K562 (cell line): ENCODE results near the gene EPN2. TPM values are rescaled to one million over a fixed set of nuclear protein-coding genes. Genes with fewer than 3 reads are reported as not detected.

Experiments used
- ATAC-seq: fragments of 200-7000 bp; cut with Tn5 transposase; 3 replicates; pipeline ENCODE4 v1.9.1; 2020; ENCODE audit warnings: moderate library complexity
- BruUV-seq: library from RNA; stranded (reverse); fragments of 400-500 nt; replicated peaks from 2 replicates; lab custom pipeline; 2021; lab: Mats Ljungman, UMichigan
- CTCF ChIA-PET: fragments of 300-600 bp; formaldehyde crosslinking; extraction: SDS; loops from one replicate; lab custom pipeline; 2021; ENCODE audit warnings: low intra/inter-chr PET ratio; lab: Yijun Ruan, JAX
- POLR2A ChIA-PET: fragments of 300-600, 350-650 bp; sonication (Branson Sonifier 250); formaldehyde crosslinking; extraction: SDS; loops from one replicate; lab custom pipeline; 2021; ENCODE audit warnings: antibody characterized with exemption, inconsistent platforms; lab: Yijun Ruan, JAX
- DNase-seq, 4 experiments: peaks; one replicate each; pipeline versions ENCODE4 v3.0.0 to v3.0.0-alpha.2; 2011 to 2018; ENCODE audit warnings: low spot score in 3 of 4, mixed read lengths in 3 of 4; ENCODE audit errors: extremely low read depth in 1 of 4
- FAIRE-seq: peaks from 2 replicates; lab custom pipeline; 2011; peaks lifted over from hg19 to GRCh38; lab: Jason Lieb, UNC
- H2AFZ ChIP-seq: 2 replicates; pipeline ENCODE4 v1.6.0; 2011; ENCODE audit warnings: low read depth, low read length, control low read depth, inconsistent platforms
- H3K27ac ChIP-seq: fragments of 200-600 bp; 3 replicates; pipeline ENCODE4 v1.8.0; 2011; ENCODE audit warnings: low read depth, mild to moderate bottlenecking, control low read depth, inconsistent platforms, low read length, moderate library complexity, mixed read lengths; ENCODE audit errors: extremely low read depth
- H3K27me3 ChIP-seq, 2 experiments: fragments of 300-600 bp in 1 of 2; 2 replicates in 1 of 2; 3 replicates in 1 of 2; pipeline versions ENCODE4 v1.6.0 to v1.8.0; 2011; ENCODE audit warnings: inconsistent platforms in 2 of 2, low read length in 2 of 2, mild to moderate bottlenecking in 1 of 2, mixed read lengths in 1 of 2, moderate library complexity in 1 of 2; ENCODE audit not compliant: control insufficient read depth in 2 of 2, insufficient read depth in 2 of 2
- H3K36me3 ChIP-seq: fragments of 300-600 bp; 3 replicates; pipeline ENCODE4 v1.8.0; 2011; ENCODE audit warnings: mild to moderate bottlenecking, low read length, inconsistent platforms; ENCODE audit not compliant: control insufficient read depth, insufficient read depth
- H3K4me1 ChIP-seq, 2 experiments: fragments of 200-600 bp in 1 of 2; replicated peaks in 1 of 2; 2 replicates in 1 of 2; 3 replicates in 1 of 2; pipeline versions ENCODE4 v1.5.1 to v1.8.0; 2011; ENCODE audit warnings: inconsistent platforms in 2 of 2, low read length in 2 of 2, mild to moderate bottlenecking in 1 of 2, mixed read lengths in 1 of 2, moderate library complexity in 1 of 2; ENCODE audit not compliant: control insufficient read depth in 2 of 2, insufficient read depth in 2 of 2
- H3K4me2 ChIP-seq: 2 replicates; pipeline ENCODE4 v1.6.1; 2011; ENCODE audit warnings: low read length, control low read depth, inconsistent platforms, mixed read lengths; ENCODE audit not compliant: insufficient read depth
- H3K4me3 ChIP-seq: fragments of 200-600 bp; sonication (generic), shearing (Covaris generic); 2 replicates; pipeline ENCODE4 v1.5.1; 2016; ENCODE audit warnings: control low read depth, inconsistent platforms
- H3K79me2 ChIP-seq: fragments of 200-600 bp; 3 replicates; pipeline ENCODE4 v1.8.0; 2011; ENCODE audit warnings: low read length, inconsistent platforms; ENCODE audit not compliant: control insufficient read depth, insufficient read depth
- H3K9ac ChIP-seq, 2 experiments: 2 replicates each; pipeline versions ENCODE4 v1.6.0 to v1.6.1; 2011; ENCODE audit warnings: low read depth in 2 of 2, low read length in 2 of 2, control low read depth in 1 of 2, inconsistent platforms in 1 of 2, mild to moderate bottlenecking in 1 of 2, mixed read lengths in 1 of 2; ENCODE audit not compliant: insufficient read depth in 1 of 2
- H3K9me1 ChIP-seq: one replicate; pipeline ENCODE4 v1.6.0; 2011; ENCODE audit warnings: inconsistent platforms, mild to moderate bottlenecking, low read length, moderate library complexity; ENCODE audit not compliant: control insufficient read depth, insufficient read depth
- H3K9me3 ChIP-seq: replicated peaks from 2 replicates; pipeline ENCODE4 v1.5.1; 2011; ENCODE audit warnings: low read depth, low read length, inconsistent platforms; ENCODE audit not compliant: control insufficient read depth, insufficient read depth
- H4K20me1 ChIP-seq: replicated peaks from 2 replicates; pipeline ENCODE4 v1.6.1; 2011; ENCODE audit warnings: low read length, inconsistent platforms, mixed read lengths; ENCODE audit not compliant: control insufficient read depth, insufficient read depth
- ASH1L ChIP-seq: fragments of 450-650 bp; IDR thresholded peaks from 2 replicates; pipeline ENCODE4 v1.6.1; 2018; ENCODE audit warnings: borderline replicate concordance, mild to moderate bottlenecking, low read depth; ENCODE audit not compliant: partially characterized antibody
- BHLHE40 ChIP-seq: IDR thresholded peaks from 2 replicates; pipeline ENCODE4 v1.6.1; 2011; ENCODE audit warnings: low read length, improper control_type of control experiment
- CEBPG ChIP-seq, 3 experiments: fragments of 200-800 bp in 1 of 3; sonication (Bioruptor generic) in 1 of 3; sonication (generic) in 1 of 3; formaldehyde crosslinking in 1 of 3; IDR thresholded peaks in 2 of 3; conservative IDR thresholded peaks in 1 of 3; 2 replicates each; pipeline versions ENCODE4 v1.6.1 to v1.8.0; 2016 to 2022; ENCODE audit warnings: missing compliant biosample characterization in 2 of 3, missing genetic modification characterization in 2 of 3, mild to moderate bottlenecking in 1 of 3, missing genetic modification reagents in 1 of 3
- CREB5 ChIP-seq: fragments of 250-450 bp; sonication (Bioruptor Pico); IDR thresholded peaks from 2 replicates; pipeline ENCODE4 v1.5.0; 2020; ENCODE audit warnings: mild to moderate bottlenecking
- FUS ChIP-seq: fragments of 200-400 bp; formaldehyde crosslinking; optimal IDR thresholded peaks from 2 replicates; pipeline ENCODE3; 2017; ENCODE audit warnings: low read depth, low read length
- HDGF ChIP-seq: fragments of 450-650 bp; IDR thresholded peaks from 2 replicates; pipeline ENCODE4 v1.6.1; 2016
- HIVEP1 ChIP-seq: fragments of 250-450 bp; sonication (Bioruptor Pico); IDR thresholded peaks from 2 replicates; pipeline ENCODE4 v1.4.0; 2020; ENCODE audit warnings: mild to moderate bottlenecking
- JUND ChIP-seq, 2 experiments: IDR thresholded peaks; 2 replicates in 1 of 2; 3 replicates in 1 of 2; pipeline ENCODE4 v1.6.1; 2011; ENCODE audit warnings: borderline replicate concordance in 2 of 2, low read depth in 2 of 2, low read length in 2 of 2, improper control_type of control experiment in 1 of 2, missing biosample characterization in 1 of 2, missing genetic modification characterization in 1 of 2, missing genetic modification reagents in 1 of 2
- NFXL1 ChIP-seq: fragments of 450-650 bp; formaldehyde crosslinking; IDR thresholded peaks from 2 replicates; pipeline ENCODE4 v1.4.0; 2021; ENCODE audit warnings: mild to moderate bottlenecking
- PREB ChIP-seq: sonication (generic); formaldehyde crosslinking; IDR thresholded peaks from 2 replicates; pipeline ENCODE4 v1.8.1; 2023; ENCODE audit warnings: mild to moderate bottlenecking, missing genetic modification reagents
- RB1 ChIP-seq: fragments of 450-650 bp; IDR thresholded peaks from 2 replicates; pipeline ENCODE4 v1.6.1; 2017; ENCODE audit warnings: low read depth, mild to moderate bottlenecking
- ZBTB2 ChIP-seq: fragments of 450-650 bp; IDR thresholded peaks from 2 replicates; pipeline ENCODE4 v1.6.1; 2016; ENCODE audit warnings: antibody characterized with exemption
- ZNF143 ChIP-seq: sonication (generic); formaldehyde crosslinking; IDR thresholded peaks from 2 replicates; pipeline ENCODE4 v1.9.0; 2022; ENCODE audit warnings: mild to moderate bottlenecking, missing genetic modification reagents
- ZNF830 ChIP-seq: fragments of 250-450 bp; sonication (Bioruptor Pico); IDR thresholded peaks from 2 replicates; pipeline ENCODE4 v1.5.0; 2021; ENCODE audit warnings: mild to moderate bottlenecking
- WGBS: fragments of 100-300 bp; shearing (Covaris generic); methylation state at CpG from one replicate; pipeline ENCODE4 v1.1.6; 2016; ENCODE audit warnings: low coverage, mixed read lengths; ENCODE audit not compliant: insufficient coverage; ENCODE audit errors: missing lambda C conversion rate; 5-methylcytosine and 5-hydroxymethylcytosine counted together
- in situ Hi-C: fragments of 300-500 bp; cut with MboI; formaldehyde crosslinking; loops from 4 replicates; pipeline ENCODE4 v1.15.0; 2018; ENCODE audit warnings: inconsistent platforms, mixed read lengths
- intact Hi-C: fragments of 100-400 bp; cut with micrococcal nuclease; formaldehyde crosslinking; loops from 2 replicates; pipeline ENCODE4 v1.14.2; 2022
- polyA plus RNA-seq, 8 experiments: library from polyadenylated mRNA; depleted of rRNA in 4 of 8; stranded (reverse) in 5 of 8; unstranded in 3 of 8; fragments of >200 nt; fragmentation: Nextera tagmentation in 2 of 8; fragmentation: Illumina TruSeq in 1 of 8; extraction: Ambion mirVana in 2 of 8; extraction: Trizol in 1 of 8; gene quantifications; 2 replicates each; pipeline versions ENCODE4 v1.2.1 to v1.2.3, GENCODE V29; 2011 to 2014; ENCODE audit warnings: inconsistent platforms in 1 of 8, missing spikeins in 1 of 8
- total RNA-seq, 7 experiments: library from RNA; depleted of rRNA in 6 of 7; stranded (reverse); fragments of >200 nt in 6 of 7; fragmentation: Illumina TruSeq in 2 of 7; extraction: Trizol in 2 of 7; gene quantifications; 2 replicates each; pipeline versions ENCODE4 v1.2.1 to v1.2.3, GENCODE V29; 2011 to 2021; ENCODE audit warnings: low replicate concordance in 1 of 7

The EPN2 gene
- total and polyA plus RNA-seq, 9 of the 15 experiments (the other 6 are each of a cell fraction or from before 2014, with no cell fraction given), result 1.0 to 12.9 (median 8.9) TPM

GRCh38 chr17:19313746-19314651, 76.8 kb downstream of the EPN2 start:
- Histone ChIP-seq H3K9ac (no peak overlapping the region; a peak in 1 of 4 replicates), H3K9me1 (peaks cover 4% of the 10 kb centered on the region)
- CTCF ChIA-PET, result no interaction called here
- DNase-seq, result peak in 1 of 4 experiments; percentile 24
- TF ChIP-seq ZNF143 (CRISPR knock-in tag), result no peak
- no peak for TF ChIP-seq NFXL1 (CRISPR knock-in tag)
- no peak for TF ChIP-seq ZNF830 (CRISPR knock-in tag)
- no peak for TF ChIP-seq RB1
- TF ChIP-seq HIVEP1 (CRISPR knock-in tag), result no peak
- no peak for TF ChIP-seq CEBPG (CRISPR knock-in tag; IDR thresholded peaks at IDR 0.05)
- no peak for TF ChIP-seq CEBPG (tag; conservative IDR thresholded peaks at IDR 0.05 in 1 of 2, IDR thresholded peaks at IDR 0.05 in 1 of 2)
- TF ChIP-seq FUS, result no peak
- no peak for TF ChIP-seq HDGF
- TF ChIP-seq BHLHE40, result no peak
- no peak for TF ChIP-seq ZBTB2
- no peak for TF ChIP-seq PREB (CRISPR knock-in tag)
- no peak for TF ChIP-seq ASH1L
- TF ChIP-seq JUND (IDR thresholded peaks at IDR 0.05; ENCODE audit: borderline replicate concordance, low read depth, low read length), result no peak
- no peak for TF ChIP-seq JUND (tag; IDR thresholded peaks at IDR 0.05; ENCODE audit: borderline replicate concordance, low read depth, low read length)
- no peak for TF ChIP-seq CREB5 (CRISPR knock-in tag)
- TF ChIP-seq, all 486 proteins: peak for 0
- WGBS, result 59% methylated on average over 11 of the region's 12 CpGs
- POLR2A ChIA-PET, result interaction anchor here (0.6 kb wide), 1 partner anchor 33 kb away, joined by 3 read pairs; no protein-coding TSS in a partner anchor
- H3K27me3 ChIP-seq, result no peaks in the 10 kb centered on the region
- in situ Hi-C loops (no loop called here), intact Hi-C loops (no loop called here)
- H3K4me1 ChIP-seq, result peaks cover 8 to 9% of the 10 kb centered on the region in 2 experiments; a peak in 4 of 5 replicates
- no peaks in the 10 kb centered on the region for H3K79me2 ChIP-seq
- peaks cover 18% of the 10 kb centered on the region; the same call in 2 of the 3 replicates for H3K36me3 ChIP-seq
- H3K4me2 ChIP-seq, result no peak overlapping the region
- ATAC-seq (peak; percentile 43; the same call in 1 of the 3 replicates), FAIRE-seq (no peak)
- H4K20me1 ChIP-seq, result no peaks in the 10 kb centered on the region
- no peak overlapping the region for H2AFZ ChIP-seq
- H3K9me3 ChIP-seq, result no peaks in the 10 kb centered on the region
- no peak overlapping the region for H3K4me3 ChIP-seq
- H3K27ac ChIP-seq, result no peak overlapping the region
- BruUV-seq, result no TSS peak
